A549 (cell line): ENCODE data around the gene EHBP1.

Experiments used
- CHD2 ChIP-seq: fragments of 150-350 bp; IDR thresholded peaks from 2 replicates; pipeline ENCODE4 v1.6.1; 2014; ENCODE audit warnings: low read length; ENCODE audit not compliant: partially characterized antibody
- FOXS1 ChIP-seq: fragments of 250-450 bp; sonication (Bioruptor Pico); IDR thresholded peaks from 2 replicates; pipeline ENCODE4 v1.5.0; 2020; ENCODE audit warnings: mild to moderate bottlenecking, moderate library complexity
- MAZ ChIP-seq: fragments of 150-350 bp; IDR thresholded peaks from 2 replicates; pipeline ENCODE4 v1.6.1; 2014; ENCODE audit warnings: antibody characterized with exemption, low read depth, low read length, borderline replicate concordance
- POLR2A ChIP-seq: IDR thresholded peaks from 2 replicates; pipeline ENCODE4 v1.6.1; 2012; ENCODE audit warnings: mild to moderate bottlenecking, low read length
- RAD21 ChIP-seq, 2 experiments: fragments of >200 bp in 1 of 2; sonication (Bioruptor Twin) in 1 of 2; formaldehyde crosslinking in 1 of 2; IDR thresholded peaks in 1 of 2; conservative IDR thresholded peaks in 1 of 2; 2 replicates in 1 of 2; 3 replicates in 1 of 2; pipeline ENCODE4 v1.6.1; 2012 to 2018; ENCODE audit warnings: inconsistent platforms in 1 of 2
- SMC3 ChIP-seq: fragments of >200 bp; sonication (Bioruptor Twin); formaldehyde crosslinking; IDR thresholded peaks from 3 replicates; pipeline ENCODE4 v1.6.1; 2018; ENCODE audit warnings: inconsistent platforms
- TP53 ChIP-seq: fragments of 250-450 bp; sonication (Bioruptor Pico); IDR thresholded peaks from 2 replicates; pipeline ENCODE4 v1.5.0; 2021; ENCODE audit warnings: mild to moderate bottlenecking, moderate library complexity
- TF ChIP-seq, protein P1 (sequence below): fragments of 250-450 bp; sonication (Bioruptor Pico); IDR thresholded peaks from 2 replicates; pipeline ENCODE4 v1.5.0; 2020; ENCODE audit warnings: low read depth, mild to moderate bottlenecking, moderate library complexity
- TF ChIP-seq, protein P2 (sequence below): fragments of >200 bp; sonication (Bioruptor Twin); formaldehyde crosslinking; IDR thresholded peaks from 3 replicates; pipeline ENCODE4 v1.5.1; 2016
- TF ChIP-seq, protein P3 (sequence below): fragments of 200-600 bp; sonication (generic); IDR thresholded peaks from 2 replicates; pipeline ENCODE4 v1.6.1; 2016; ENCODE audit warnings: antibody characterized with exemption, mild to moderate bottlenecking, moderate library complexity
- TF ChIP-seq, protein P4 (sequence below): fragments of 450-650 bp; IDR thresholded peaks from 2 replicates; pipeline ENCODE4 v1.6.1; 2014; ENCODE audit warnings: antibody characterized with exemption
- TF ChIP-seq, protein P5 (sequence below): IDR thresholded peaks from 2 replicates; pipeline ENCODE4 v1.6.1; 2012
- TF ChIP-seq, protein P6 (sequence below): IDR thresholded peaks from 2 replicates; pipeline ENCODE4 v1.6.1; 2012

DNA sequence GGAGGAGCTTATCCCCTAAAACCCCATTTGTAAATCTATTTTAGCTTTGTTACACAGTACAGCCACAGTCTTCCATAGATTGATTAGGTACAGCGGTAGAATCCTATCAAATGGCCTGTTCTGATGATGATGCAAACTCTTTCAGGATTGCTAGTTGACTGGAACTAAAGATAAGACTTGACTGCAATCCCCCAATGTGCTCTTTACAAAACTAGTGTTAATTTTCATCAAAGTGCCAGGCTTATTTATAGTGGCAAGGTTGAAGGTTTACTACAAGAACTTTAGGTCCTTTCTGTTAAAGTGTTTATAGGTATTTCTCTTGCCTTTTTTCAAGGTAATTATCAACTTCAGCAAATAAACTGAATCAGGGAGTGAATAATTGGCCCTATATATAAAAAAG is 336.1 kb downstream of the EHBP1 start:
- TF ChIP-seq, protein P1, sequence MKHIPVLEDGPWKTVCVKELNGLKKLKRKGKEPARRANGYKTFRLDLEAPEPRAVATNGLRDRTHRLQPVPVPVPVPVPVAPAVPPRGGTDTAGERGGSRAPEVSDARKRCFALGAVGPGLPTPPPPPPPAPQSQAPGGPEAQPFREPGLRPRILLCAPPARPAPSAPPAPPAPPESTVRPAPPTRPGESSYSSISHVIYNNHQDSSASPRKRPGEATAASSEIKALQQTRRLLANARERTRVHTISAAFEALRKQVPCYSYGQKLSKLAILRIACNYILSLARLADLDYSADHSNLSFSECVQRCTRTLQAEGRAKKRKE (CRISPR knock-in tag) = no peak
- TF ChIP-seq, protein P2, sequence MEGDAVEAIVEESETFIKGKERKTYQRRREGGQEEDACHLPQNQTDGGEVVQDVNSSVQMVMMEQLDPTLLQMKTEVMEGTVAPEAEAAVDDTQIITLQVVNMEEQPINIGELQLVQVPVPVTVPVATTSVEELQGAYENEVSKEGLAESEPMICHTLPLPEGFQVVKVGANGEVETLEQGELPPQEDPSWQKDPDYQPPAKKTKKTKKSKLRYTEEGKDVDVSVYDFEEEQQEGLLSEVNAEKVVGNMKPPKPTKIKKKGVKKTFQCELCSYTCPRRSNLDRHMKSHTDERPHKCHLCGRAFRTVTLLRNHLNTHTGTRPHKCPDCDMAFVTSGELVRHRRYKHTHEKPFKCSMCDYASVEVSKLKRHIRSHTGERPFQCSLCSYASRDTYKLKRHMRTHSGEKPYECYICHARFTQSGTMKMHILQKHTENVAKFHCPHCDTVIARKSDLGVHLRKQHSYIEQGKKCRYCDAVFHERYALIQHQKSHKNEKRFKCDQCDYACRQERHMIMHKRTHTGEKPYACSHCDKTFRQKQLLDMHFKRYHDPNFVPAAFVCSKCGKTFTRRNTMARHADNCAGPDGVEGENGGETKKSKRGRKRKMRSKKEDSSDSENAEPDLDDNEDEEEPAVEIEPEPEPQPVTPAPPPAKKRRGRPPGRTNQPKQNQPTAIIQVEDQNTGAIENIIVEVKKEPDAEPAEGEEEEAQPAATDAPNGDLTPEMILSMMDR = no peak
- TF ChIP-seq SMC3 (no peak), MAZ (no peak), POLR2A (no peak), CHD2 (no peak), FOXS1 (CRISPR knock-in tag) (no peak), RAD21 (conservative IDR thresholded peaks at IDR 0.05 in 1 of 2, IDR thresholded peaks at IDR 0.05 in 1 of 2) (no peak), TP53 (CRISPR knock-in tag) (no peak)
- TF ChIP-seq, protein P3, sequence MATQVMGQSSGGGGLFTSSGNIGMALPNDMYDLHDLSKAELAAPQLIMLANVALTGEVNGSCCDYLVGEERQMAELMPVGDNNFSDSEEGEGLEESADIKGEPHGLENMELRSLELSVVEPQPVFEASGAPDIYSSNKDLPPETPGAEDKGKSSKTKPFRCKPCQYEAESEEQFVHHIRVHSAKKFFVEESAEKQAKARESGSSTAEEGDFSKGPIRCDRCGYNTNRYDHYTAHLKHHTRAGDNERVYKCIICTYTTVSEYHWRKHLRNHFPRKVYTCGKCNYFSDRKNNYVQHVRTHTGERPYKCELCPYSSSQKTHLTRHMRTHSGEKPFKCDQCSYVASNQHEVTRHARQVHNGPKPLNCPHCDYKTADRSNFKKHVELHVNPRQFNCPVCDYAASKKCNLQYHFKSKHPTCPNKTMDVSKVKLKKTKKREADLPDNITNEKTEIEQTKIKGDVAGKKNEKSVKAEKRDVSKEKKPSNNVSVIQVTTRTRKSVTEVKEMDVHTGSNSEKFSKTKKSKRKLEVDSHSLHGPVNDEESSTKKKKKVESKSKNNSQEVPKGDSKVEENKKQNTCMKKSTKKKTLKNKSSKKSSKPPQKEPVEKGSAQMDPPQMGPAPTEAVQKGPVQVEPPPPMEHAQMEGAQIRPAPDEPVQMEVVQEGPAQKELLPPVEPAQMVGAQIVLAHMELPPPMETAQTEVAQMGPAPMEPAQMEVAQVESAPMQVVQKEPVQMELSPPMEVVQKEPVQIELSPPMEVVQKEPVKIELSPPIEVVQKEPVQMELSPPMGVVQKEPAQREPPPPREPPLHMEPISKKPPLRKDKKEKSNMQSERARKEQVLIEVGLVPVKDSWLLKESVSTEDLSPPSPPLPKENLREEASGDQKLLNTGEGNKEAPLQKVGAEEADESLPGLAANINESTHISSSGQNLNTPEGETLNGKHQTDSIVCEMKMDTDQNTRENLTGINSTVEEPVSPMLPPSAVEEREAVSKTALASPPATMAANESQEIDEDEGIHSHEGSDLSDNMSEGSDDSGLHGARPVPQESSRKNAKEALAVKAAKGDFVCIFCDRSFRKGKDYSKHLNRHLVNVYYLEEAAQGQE = no peak
- TF ChIP-seq, protein P4, sequence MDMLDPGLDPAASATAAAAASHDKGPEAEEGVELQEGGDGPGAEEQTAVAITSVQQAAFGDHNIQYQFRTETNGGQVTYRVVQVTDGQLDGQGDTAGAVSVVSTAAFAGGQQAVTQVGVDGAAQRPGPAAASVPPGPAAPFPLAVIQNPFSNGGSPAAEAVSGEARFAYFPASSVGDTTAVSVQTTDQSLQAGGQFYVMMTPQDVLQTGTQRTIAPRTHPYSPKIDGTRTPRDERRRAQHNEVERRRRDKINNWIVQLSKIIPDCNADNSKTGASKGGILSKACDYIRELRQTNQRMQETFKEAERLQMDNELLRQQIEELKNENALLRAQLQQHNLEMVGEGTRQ = no peak
- TF ChIP-seq, protein P5, sequence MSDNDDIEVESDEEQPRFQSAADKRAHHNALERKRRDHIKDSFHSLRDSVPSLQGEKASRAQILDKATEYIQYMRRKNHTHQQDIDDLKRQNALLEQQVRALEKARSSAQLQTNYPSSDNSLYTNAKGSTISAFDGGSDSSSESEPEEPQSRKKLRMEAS = no peak
- TF ChIP-seq, protein P6, sequence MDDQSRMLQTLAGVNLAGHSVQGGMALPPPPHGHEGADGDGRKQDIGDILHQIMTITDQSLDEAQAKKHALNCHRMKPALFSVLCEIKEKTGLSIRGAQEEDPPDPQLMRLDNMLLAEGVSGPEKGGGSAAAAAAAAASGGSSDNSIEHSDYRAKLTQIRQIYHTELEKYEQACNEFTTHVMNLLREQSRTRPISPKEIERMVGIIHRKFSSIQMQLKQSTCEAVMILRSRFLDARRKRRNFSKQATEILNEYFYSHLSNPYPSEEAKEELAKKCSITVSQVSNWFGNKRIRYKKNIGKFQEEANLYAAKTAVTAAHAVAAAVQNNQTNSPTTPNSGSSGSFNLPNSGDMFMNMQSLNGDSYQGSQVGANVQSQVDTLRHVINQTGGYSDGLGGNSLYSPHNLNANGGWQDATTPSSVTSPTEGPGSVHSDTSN = no peak
